Measurements from ENCODE around the gene ESR2. TPM values are rescaled to one million over a fixed set of nuclear protein-coding genes. Genes with fewer than 3 reads are reported as not detected.
"Not testable (repeated sequence)": the region's sequence is repeated elsewhere in the genome, so short reads cannot be mapped to it uniquely, and the experiment has no call there.

The ESR2 gene
- total RNA-seq, 1 donor from 2014 or later = 1.4 TPM

- no peak for DNase-seq
These were observed 74.1 kb downstream of the ESR2 start for GRCh38 chr14:64220056-64220455.

- no peak for DNase-seq
These were observed 75.6 kb downstream of the ESR2 start for GRCh38 chr14:64218344-64219240.

GRCh38 chr14:64217834-64218233 is 76.3 kb downstream of the ESR2 start:
- no peak for DNase-seq

GRCh38 chr14:64217308-64217707 is 76.9 kb downstream of the ESR2 start:
- DNase-seq = no peak

- no peak for DNase-seq
These were observed 78.2 kb downstream of the ESR2 start for GRCh38 chr14:64215978-64216377.

GRCh38 chr14:64215274-64215673 is 78.9 kb downstream of the ESR2 start:
- no peak for DNase-seq

- DNase-seq = no peak
These were observed 80.2 kb downstream of the ESR2 start for GRCh38 chr14:64213853-64214570.

- no peak for DNase-seq
These were observed 81.1 kb downstream of the ESR2 start for GRCh38 chr14:64213086-64213485.

- DNase-seq = no peak
These were observed 81.5 kb downstream of the ESR2 start for GRCh38 chr14:64212666-64213065.

- DNase-seq = not testable (repeated sequence)
These were observed 83.3 kb downstream of the ESR2 start for GRCh38 chr14:64210912-64211311.

- no peak for DNase-seq
These were observed 84.0 kb downstream of the ESR2 start for GRCh38 chr14:64210216-64210615.

GRCh38 chr14:64209444-64210131 is 84.6 kb downstream of the ESR2 start:
- DNase-seq = no peak

GRCh38 chr14:64208981-64209380 is 85.2 kb downstream of the ESR2 start:
- no peak for DNase-seq

- DNase-seq = no peak
These were observed 85.9 kb downstream of the ESR2 start for GRCh38 chr14:64208261-64208660.

- DNase-seq = no peak
These were observed 90.7 kb downstream of the ESR2 start for GRCh38 chr14:64203366-64204006.

GRCh38 chr14:64202716-64203115 is 91.5 kb downstream of the ESR2 start:
- no peak for DNase-seq

GRCh38 chr14:64201921-64202545 is 92.1 kb downstream of the ESR2 start:
- no peak for DNase-seq

- DNase-seq = no peak
These were observed 92.9 kb downstream of the ESR2 start for GRCh38 chr14:64201296-64201695.

GRCh38 chr14:64200170-64200569 is 94.0 kb downstream of the ESR2 start:
- no peak for DNase-seq

- DNase-seq = no peak
These were observed 95.7 kb downstream of the ESR2 start for GRCh38 chr14:64198486-64198885.

GRCh38 chr14:64197996-64198395 is 96.2 kb downstream of the ESR2 start:
- DNase-seq = no peak

GRCh38 chr14:64196814-64197411 is 97.3 kb downstream of the ESR2 start:
- peak; percentile 80 for DNase-seq
